ENCODE results near the gene HEMK1.

GRCh38 chr3:50525191-50525910 is 44.0 kb upstream of the HEMK1 start:
- TF ChIP-seq, protein P1, sequence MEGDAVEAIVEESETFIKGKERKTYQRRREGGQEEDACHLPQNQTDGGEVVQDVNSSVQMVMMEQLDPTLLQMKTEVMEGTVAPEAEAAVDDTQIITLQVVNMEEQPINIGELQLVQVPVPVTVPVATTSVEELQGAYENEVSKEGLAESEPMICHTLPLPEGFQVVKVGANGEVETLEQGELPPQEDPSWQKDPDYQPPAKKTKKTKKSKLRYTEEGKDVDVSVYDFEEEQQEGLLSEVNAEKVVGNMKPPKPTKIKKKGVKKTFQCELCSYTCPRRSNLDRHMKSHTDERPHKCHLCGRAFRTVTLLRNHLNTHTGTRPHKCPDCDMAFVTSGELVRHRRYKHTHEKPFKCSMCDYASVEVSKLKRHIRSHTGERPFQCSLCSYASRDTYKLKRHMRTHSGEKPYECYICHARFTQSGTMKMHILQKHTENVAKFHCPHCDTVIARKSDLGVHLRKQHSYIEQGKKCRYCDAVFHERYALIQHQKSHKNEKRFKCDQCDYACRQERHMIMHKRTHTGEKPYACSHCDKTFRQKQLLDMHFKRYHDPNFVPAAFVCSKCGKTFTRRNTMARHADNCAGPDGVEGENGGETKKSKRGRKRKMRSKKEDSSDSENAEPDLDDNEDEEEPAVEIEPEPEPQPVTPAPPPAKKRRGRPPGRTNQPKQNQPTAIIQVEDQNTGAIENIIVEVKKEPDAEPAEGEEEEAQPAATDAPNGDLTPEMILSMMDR (IDR thresholded peaks at IDR 0.05 in 4 of 5, conservative IDR thresholded peaks at IDR 0.05 in 1 of 5): no peak
- TF ChIP-seq POLR2A (IDR thresholded peaks at IDR 0.05): no peak

All from gastrocnemius medialis (tissue), 4 donors.